SK-N-MC (cell line): Measurements from ENCODE around the gene PLPP6.

Experiments
- EZH2 ChIP-seq: fragments of 200-600 bp; sonication (generic); IDR thresholded peaks from one replicate; pipeline ENCODE4 v1.6.1; 2017; ENCODE audit warnings: antibody characterized with exemption
- FOXP2 ChIP-seq: optimal IDR thresholded peaks from 2 replicates; pipeline ENCODE3; 2011; ENCODE audit warnings: mild to moderate bottlenecking, moderate library complexity; ENCODE audit not compliant: insufficient read depth; ENCODE audit errors: extremely low read length, control extremely low read depth
- POLR2AphosphoS5 ChIP-seq: IDR thresholded peaks from 2 replicates; pipeline ENCODE4 v1.6.1; 2012; ENCODE audit warnings: mild to moderate bottlenecking, low read depth, low read length, borderline replicate concordance

DNA sequence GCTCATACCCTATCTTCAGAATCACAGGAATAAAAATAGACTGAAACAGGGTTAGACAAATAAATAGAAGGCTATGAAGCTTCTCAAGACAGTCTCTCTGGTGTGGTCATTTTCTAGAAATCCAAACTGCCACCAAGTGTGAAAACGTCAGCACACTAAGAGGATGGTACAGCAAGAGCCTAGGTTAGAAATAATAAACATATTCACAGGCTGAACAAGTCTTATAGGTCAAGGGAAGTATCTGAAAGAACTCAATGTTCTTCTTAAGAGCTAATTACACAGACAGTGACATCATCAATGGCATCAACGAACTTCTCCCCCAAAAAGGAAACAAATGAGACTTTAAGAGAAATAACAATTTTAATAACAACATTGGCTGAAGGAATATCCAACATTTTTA is 22.7 kb upstream of the PLPP6 start:
- no peak for TF ChIP-seq EZH2
- TF ChIP-seq POLR2AphosphoS5, result no peak
- no peak for TF ChIP-seq FOXP2
